Islet of Langerhans (tissue), 1 donor: ENCODE measurements around the gene UQCC5.

Experiments used
- FAIRE-seq: peaks from one replicate; lab custom pipeline; 2011; peaks lifted over from hg19 to GRCh38; lab: Jason Lieb, UNC

The UQCC5 gene

GRCh38 chr3:52534281-52535183, 1.9 kb upstream of the UQCC5 start:
- FAIRE-seq, result no peak

GRCh38 chr3:52535411-52536111, 844 bp upstream of the UQCC5 start:
- no peak for FAIRE-seq

GRCh38 chr3:52536112-52536368, 365 bp upstream of the UQCC5 start:
- FAIRE-seq, result no peak

DNA sequence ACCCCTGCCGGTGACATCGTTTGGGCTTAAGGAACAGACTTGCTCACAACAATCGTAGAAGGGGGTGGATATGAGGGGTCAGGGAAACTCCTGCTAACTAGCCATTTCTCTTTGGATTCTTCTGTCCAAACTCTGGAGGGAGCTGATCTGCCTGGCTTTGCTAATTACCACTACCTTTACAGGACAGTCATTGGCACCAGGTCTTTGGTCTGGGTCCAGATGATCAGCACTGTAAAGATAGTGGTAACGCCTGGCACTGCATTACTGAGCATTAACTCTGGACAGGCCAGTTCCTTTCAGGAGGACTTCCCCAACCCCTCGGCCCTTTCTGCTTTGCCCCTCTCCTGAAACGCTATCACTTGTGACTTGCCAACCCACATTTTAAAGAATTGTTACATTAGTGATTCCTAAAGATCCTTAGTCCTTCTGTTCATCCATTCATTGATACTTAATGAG, 788 bp downstream of the UQCC5 start:
- no peak for FAIRE-seq

DNA sequence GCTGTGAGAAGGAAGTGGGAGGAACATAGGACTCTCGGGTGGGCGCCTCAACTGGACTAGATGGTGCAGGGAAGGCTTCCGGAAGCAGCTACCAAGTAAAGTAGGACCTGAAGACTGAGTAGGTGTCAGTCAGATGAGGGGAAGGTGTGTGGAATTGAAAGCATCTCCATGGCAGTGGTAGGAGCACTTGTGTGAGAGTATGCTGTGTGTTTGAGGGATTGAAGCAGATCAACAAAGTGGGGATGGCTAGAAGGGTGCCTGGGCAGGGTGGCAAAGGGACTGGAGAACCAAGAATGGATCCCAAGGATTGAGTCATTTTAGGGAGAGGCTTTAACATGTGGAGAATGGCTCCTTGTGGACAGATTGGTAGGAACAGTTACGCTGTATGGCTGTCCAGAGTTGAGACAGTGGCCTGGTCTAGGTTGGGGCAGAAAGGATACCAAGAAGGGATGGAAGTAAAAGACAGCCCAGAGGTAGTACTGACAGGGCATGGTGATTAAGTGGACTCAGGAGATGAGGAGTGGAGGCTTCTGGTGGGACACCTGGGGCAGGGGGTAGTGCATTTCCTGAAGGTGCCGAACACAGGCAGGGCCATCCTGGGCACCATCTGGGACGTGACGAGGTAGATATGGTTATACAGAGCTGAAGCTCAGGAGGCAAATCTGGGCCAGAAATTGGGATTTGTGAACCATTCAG, 1.5 kb downstream of the UQCC5 start:
- FAIRE-seq, result no peak

GRCh38 chr3:52539010-52539653, 2.7 kb downstream of the UQCC5 start:
- no peak for FAIRE-seq

DNA sequence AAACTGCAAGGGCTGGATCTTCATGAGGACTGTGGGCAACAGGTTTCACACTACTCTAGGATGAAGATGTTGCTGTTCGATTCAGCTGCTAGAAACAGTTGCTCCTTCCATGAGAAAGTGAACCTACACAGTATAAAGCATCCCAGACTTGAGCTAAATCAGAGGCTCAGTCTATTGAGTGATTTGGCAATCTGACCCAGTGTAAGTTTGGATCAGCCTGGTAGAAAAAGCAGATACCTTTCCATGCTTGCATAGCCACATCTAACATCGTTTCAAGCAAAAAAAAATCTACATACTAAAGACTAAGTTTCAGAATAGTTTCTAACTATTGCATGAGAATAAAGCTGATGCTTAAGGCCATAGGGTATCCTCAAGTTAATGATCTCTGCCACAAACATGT, 4.6 kb downstream of the UQCC5 start:
- FAIRE-seq, result no peak

DNA sequence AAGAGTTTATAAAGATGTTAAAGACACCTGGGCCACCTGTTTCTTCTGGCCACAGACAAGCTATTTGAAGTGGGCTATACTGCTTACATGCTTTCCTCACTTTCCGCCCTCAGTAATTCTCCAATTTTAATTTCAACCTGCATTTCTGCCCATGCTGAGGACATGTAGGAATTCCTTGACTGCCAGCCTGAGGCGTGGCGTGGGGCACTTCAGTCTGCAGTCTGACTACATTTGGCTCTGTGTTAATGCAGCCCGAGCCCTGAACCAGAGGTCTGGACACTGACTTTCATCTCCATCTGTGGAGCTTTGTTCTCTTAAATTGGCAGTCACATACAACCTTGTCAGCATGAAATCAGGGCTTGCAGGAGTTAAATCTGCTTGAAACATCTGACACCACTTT, 8.5 kb downstream of the UQCC5 start:
- no peak for FAIRE-seq

GRCh38 chr3:52546111-52546901, 9.9 kb downstream of the UQCC5 start:
- FAIRE-seq, result no peak

DNA sequence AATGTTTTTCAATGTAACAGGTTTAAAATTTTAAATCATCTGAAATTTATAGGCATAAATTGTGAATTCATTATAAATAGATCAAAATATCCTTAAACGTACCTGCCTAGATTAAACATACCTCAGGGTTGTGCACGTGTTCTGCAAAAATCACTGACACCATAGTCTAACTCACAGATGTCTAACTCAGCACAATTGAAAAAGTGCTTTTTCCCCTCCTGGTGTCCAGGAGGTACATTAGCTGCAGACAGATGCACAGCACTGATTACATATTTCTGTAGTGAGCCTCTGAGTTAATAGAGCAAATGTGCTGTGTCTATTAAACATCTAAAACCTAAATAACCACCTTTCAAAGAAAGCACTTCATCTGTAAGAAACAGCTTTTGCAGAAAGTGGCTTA, 10.7 kb downstream of the UQCC5 start:
- peak; percentile 96 for FAIRE-seq

DNA sequence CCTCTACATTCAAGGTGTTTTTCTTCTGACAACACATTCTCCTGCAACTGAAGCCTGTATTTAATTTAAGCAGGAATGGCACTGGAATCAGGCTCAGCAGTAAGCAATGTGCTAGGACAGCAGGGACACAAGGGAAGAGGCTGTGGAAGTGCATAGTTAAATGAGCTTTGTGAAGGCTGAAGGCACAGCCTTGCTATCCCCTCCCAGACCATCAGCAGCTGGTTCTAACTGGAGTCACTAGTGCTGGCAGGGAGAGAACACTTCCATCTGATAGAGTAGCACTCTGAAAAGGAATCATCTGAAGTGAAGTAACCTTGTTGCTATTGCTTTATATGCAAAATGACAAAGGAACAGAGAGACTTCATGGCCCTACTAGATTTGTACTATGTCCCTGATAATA, 14.7 kb downstream of the UQCC5 start:
- no peak for FAIRE-seq

- FAIRE-seq, result no peak
Measured at GRCh38 chr3:52552089-52552488, 15.7 kb downstream of the UQCC5 start.

DNA sequence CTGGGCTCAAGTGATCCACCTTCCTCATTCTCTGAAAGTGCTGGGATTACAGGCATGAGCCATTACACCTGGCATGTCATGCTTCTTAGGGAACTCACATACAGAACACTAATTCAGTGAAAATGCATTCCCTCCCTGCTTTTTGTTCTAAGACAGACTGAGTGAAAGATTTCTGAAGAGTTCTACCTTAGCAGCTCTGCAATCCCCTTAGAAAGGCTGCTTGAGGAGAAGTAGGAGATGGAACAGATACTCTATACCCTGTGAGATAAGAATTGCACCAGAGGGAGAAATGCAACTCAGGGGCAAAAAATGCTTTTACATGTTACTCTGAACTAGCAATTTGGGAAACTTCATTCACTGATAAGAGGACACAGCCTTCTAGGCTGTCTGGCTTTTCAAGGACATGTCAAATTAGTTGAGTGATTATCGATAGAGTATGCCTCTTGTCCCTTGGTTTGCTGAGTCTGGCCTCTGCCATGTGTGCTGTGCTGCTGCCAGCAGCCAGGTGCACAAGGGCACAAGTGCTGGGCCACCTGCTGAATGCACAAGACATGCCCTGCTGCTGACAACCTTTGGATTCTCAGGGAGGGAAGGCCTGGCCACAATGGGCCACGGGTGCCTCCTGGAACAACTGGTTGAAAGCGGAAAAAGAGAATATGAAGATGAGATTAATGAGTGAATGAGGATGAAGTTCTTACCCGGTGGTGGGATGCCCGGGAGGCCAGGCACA, 17.8 kb downstream of the UQCC5 start:
- no peak for FAIRE-seq

DNA sequence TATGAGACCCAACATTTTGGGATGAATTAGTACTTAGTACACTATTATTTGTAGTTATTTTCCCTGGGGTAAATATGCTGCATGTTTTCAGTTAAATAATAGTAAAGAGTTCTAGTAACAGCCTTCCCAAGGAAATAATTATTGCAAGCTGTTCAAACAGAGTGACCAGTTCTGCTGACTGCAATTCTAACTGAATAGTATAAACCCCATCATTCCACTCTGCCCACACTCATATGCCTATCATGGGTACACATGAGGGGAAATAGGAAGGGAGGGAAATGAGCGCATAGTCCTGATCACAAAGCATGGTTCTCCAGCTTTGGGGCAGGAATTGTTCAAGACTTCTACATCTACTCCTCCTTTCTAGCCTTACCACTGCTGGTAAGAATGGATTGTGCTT, 18.7 kb downstream of the UQCC5 start:
- FAIRE-seq, result no peak

GRCh38 chr3:52557011-52557960, 20.9 kb downstream of the UQCC5 start:
- no peak for FAIRE-seq

GRCh38 chr3:52558436-52558835, 22.0 kb downstream of the UQCC5 start:
- FAIRE-seq, result no peak

- FAIRE-seq, result peak; percentile 60
Measured at GRCh38 chr3:52561028-52561747, 24.8 kb downstream of the UQCC5 start.

DNA sequence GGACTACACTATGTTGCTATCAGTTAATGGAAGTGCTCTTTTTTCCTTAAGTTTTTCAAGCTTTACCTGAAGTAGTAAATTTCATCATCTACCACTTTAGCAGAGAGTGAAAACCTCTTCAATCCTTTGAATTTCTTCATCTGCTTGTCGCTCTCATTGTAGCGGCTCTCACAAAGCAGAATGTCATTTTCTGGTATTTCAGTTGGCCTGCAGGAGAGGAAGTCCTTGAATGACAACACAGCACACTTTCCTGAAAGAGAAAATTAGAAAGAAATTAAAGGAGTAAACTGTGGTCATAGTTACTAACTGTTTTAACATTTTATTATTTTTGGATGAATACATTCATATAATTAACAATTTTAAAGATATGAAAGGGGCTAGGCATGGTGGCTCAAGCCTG, 27.6 kb downstream of the UQCC5 start:
- no peak for FAIRE-seq

DNA sequence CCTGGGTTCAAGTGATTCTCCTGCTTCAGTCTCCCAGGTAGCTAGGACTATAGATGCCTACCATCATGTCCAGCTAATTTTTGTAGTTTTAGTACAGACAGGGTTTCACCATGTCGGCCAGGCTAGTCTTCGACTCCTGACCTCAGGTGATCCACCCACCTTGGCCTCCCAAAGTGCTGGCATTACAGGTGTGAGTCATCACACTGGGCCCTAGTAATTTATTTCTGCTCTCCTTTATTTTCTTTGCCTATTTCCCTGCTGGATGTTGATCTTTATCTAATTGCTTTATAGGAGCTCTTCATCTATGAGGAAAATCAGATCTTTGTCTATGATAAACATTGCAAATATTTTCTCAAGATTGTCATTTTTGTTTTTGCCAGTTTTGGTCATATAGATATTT, 31.7 kb downstream of the UQCC5 start:
- peak; percentile 21 for FAIRE-seq
